ENCODE measurements around the gene OSBP2.

OSBP2 gene

GRCh38 chr22:30822216-30823014, 127.7 kb downstream of the OSBP2 start:
- FAIRE-seq, result no peak
- no peak for TF ChIP-seq CTCF (IDR thresholded peaks at IDR 0.05; ENCODE audit: insufficient read depth, missing control alignments)
- DNase-seq (ENCODE audit: insufficient read length, low spot score), result no peak

- DNase-seq (ENCODE audit: insufficient read length, low spot score), result no peak
- no peak for TF ChIP-seq CTCF (IDR thresholded peaks at IDR 0.05; ENCODE audit: insufficient read depth, missing control alignments)
- no peak for FAIRE-seq
Observed at GRCh38 chr22:30823015-30823370, 128.3 kb downstream of the OSBP2 start.

GRCh38 chr22:30824096-30824495, 129.4 kb downstream of the OSBP2 start:
- no peak for DNase-seq (ENCODE audit: insufficient read length, low spot score)
- FAIRE-seq, result no peak
- no peak for TF ChIP-seq CTCF (IDR thresholded peaks at IDR 0.05; ENCODE audit: insufficient read depth, missing control alignments)

GRCh38 chr22:30824711-30825110, 130.0 kb downstream of the OSBP2 start:
- FAIRE-seq (no peak), DNase-seq (ENCODE audit: insufficient read length, low spot score) (no peak)
- TF ChIP-seq CTCF (IDR thresholded peaks at IDR 0.05; ENCODE audit: insufficient read depth, missing control alignments), result no peak

GRCh38 chr22:30825711-30826505, 131.2 kb downstream of the OSBP2 start:
- DNase-seq (ENCODE audit: insufficient read length, low spot score) (no peak), FAIRE-seq (no peak)
- TF ChIP-seq CTCF (IDR thresholded peaks at IDR 0.05; ENCODE audit: insufficient read depth, missing control alignments), result no peak

- FAIRE-seq (no peak), DNase-seq (ENCODE audit: insufficient read length, low spot score) (no peak)
- no peak for TF ChIP-seq CTCF (IDR thresholded peaks at IDR 0.05; ENCODE audit: insufficient read depth, missing control alignments)
Observed at GRCh38 chr22:30826670-30827355, 132.1 kb downstream of the OSBP2 start.
